GM19468 (cell line): ENCODE measurements around the gene SELENOP.
"Not testable (repeated sequence)": the region's sequence is repeated elsewhere in the genome, so short reads cannot be mapped to it uniquely, and the experiment has no call there.

ENCODE experiments used
- ATAC-seq: cut with Tn5 transposase; IDR thresholded peaks from one replicate; pipeline ENCODE4 v1.9.1; 2021; ENCODE audit warnings: mild to moderate bottlenecking, moderate library complexity, moderate number of reproducible peaks; ENCODE audit not compliant: unreplicated experiment; ENCODE audit errors: extremely low read depth

The SELENOP gene

GRCh38 chr5:42828671-42829070, 17.0 kb upstream of the SELENOP start:
- no peak for ATAC-seq

GRCh38 chr5:42826757-42827515, 15.2 kb upstream of the SELENOP start:
- ATAC-seq = no peak

GRCh38 chr5:42825422-42826148, 13.9 kb upstream of the SELENOP start:
- no peak for ATAC-seq

DNA sequence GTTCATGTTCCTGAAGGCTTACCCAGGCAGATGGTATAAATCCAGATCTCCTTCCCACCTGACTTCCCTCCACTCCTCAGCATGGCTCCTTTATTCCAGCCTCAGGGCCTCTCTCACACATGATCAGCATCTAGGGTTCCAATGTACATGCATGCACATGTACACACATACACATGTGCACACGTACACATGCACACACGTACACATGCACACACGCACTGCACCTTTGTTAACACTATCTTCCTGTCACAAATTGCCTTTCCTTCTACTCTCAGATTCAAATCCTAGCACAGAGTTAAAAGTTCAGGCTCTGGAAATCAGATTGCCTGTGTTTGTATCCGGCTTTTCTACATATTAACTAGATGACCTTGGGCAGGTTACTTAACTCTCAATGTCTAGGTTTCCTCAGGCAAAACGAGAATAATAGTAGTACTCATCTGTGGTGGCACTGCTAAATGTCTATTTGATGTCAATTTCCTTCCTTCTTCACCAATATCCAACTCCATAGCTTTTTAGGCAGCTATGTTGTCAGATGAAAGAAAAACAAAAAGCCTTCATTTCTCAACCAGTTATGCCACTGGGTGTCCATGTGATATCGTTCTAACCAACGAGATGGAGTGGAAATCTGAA, 12.8 kb upstream of the SELENOP start:
- ATAC-seq = no peak

GRCh38 chr5:42822548-42822947, 10.9 kb upstream of the SELENOP start:
- no peak for ATAC-seq

- no peak for ATAC-seq
Measured at GRCh38 chr5:42819745-42820144, 8.1 kb upstream of the SELENOP start.

DNA sequence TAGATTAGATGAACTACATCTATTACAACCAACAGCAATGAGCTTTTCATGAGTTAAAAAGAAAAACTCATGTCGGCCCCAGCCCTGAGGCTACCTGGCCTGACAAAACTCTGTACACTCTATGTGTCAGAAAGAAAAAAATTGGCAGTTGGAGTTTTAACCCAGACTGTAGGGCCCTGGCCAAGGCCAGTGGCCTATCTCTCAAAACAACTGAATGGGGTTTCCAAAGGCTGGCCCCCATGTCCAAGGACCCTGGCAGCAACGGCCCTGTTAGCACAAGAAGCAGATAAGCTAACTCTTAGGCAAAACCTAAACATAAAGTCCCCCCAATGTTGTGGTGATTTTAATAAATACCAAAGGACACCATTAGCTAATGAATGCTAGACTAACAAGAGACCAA, 4.9 kb upstream of the SELENOP start:
- not testable (repeated sequence) for ATAC-seq

- ATAC-seq = no peak
Measured at GRCh38 chr5:42813533-42813932, 1.8 kb upstream of the SELENOP start.

GRCh38 chr5:42812620-42813019, 928 bp upstream of the SELENOP start:
- ATAC-seq = no peak

DNA sequence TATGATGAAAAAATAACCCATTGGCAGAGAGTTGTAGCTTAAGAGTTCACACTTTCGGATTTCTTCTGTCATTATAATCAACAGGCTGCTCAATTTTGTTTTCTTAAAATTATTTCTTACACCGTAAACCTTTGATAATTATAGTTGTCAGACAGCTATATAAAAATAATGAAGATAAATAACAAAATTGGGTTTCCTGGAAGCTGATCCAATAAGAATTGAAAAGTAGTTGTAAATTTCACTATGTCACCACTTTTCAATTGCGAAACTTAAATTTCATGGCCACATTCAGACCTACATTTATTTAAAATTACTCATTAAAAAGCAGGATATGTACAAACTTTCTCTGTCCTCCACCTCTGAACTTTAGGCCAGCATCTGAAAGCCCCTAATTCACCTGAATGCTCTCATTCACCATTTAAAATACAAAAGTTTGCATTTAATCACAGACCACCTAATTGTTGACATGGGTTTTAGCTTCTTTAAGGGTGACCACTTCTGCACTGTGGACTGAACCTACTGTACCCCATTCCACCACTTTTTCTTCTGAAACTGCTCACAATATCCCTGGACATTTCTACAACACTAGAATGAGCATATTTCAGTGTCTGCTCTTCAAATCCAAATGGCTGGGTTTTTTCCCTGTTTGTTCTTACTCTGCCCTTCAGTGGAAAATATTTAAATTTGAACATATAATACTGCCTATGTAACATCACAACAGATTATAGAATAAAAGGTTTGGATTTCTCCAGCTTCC, 680 bp downstream of the SELENOP start:
- ATAC-seq = no peak

GRCh38 chr5:42808888-42809611, 2.6 kb downstream of the SELENOP start:
- ATAC-seq = no peak

- ATAC-seq = no peak
Measured at GRCh38 chr5:42807722-42808447, 3.8 kb downstream of the SELENOP start.

DNA sequence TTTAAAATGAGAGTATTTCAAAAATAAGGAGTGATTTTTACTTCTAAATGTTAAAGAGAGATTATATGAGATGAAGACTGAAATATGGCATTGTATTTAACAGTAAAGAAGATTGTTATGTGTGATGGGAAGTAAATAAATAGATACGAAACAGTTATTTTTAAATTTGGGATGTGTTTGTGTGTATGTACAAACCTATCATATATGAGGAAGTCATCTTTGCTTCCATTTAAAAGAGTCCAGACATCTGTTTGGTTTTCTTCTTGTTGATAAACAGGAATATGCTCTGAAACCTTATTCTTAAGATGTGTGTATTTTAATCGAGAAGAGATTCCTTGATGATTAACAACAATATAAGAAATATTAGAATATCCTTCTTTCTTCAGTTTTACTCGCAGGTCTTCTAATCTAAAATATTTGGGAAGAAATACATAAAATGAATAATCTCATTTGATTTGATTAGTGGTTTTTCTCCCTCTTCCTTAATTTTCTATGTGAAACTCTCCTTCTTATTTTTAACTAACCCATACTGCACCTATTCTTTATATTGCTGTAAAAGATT, 4.9 kb downstream of the SELENOP start:
- ATAC-seq = no peak

GRCh38 chr5:42806004-42806700, 5.5 kb downstream of the SELENOP start:
- no peak for ATAC-seq

DNA sequence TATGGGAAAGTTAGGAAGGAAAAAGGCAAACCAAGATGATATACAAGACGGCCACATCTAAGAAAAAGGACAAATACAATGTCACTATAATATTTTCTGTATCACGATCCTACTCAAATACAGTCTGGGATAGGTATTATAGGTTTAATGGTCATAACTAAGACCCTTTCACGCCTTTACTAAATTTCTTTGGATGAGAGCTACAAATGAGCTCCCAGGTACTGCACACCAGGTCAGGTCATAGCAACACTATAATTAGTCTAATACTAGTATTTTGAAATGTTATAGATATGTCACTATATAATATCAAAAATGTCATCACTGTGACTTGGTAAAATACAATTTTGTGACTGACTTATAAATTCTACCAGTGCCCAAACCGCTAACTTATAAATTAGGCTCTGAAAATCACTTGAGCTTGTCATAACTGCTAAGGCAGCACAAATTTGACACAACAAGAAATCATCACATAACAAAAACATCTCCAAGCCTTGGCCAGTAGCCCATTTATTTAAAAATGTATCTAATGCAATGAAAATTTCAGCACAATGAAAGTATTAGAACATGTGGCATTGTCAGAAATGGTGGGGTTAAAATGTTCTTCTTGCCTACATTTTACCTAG, 6.9 kb downstream of the SELENOP start:
- no peak for ATAC-seq

DNA sequence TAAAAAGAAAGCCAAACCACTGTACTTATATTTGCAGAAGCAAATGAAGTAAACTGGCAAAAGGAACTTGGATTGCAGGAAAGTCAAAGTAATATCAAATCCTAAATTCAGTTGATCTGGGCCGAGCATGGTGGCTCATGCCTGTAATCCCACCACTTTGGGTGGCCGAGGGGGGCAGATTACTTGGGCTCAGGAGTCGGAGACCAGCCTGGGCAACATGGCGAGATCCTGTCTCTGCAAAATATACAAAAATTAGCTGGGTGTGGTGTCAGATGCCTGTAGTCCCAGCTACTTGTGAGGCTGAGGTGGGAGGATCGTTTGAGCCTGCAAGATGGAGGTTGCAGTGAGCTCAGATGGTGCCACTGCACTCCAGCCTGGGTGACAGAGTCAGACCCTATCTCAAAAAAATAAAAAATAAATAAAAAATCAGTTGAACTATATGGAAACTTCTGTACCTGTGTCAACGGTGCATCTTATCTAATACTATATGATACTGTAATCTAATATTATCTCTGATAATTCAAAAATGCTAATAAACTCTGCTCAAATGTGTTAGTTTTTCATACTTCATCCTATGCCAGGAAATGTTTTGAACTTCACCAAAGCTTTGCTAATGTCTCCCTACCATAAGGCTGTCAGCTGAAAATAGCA, 10.1 kb downstream of the SELENOP start:
- ATAC-seq = no peak

DNA sequence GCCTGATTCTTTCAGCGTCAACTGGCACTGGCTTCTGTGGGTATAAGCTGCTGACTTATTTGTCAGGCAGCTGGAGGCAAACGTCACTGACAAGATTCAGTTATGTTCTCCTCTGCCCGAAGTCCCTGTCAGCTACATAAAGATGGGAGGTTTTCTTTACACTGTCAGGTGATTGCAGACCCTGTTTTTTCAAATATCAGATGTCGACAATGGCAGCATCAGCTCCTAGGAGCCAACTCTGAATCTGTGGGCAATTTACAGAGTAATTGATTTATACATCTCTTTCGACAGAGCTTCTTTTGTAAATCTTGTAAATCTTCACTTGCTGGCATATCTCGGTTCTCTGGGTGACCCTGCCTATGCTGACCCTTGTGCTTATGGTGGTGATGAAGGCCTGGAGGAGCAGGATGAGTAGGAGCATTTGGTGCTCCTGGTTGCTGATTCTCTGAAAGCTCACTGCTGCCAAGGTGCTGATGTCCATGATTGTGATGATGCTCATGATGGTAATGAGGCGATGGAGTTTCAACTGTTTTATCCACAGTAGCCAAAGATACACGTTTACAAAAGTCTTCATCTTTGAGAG, 10.9 kb downstream of the SELENOP start:
- ATAC-seq = no peak
